Measurements from ENCODE around the gene FHIT. TPM values are rescaled to one million over a fixed set of nuclear protein-coding genes. Genes with fewer than 3 reads are reported as not detected.

The FHIT gene
- total and polyA plus RNA-seq, 10 of the 15 experiments (the other 5 are each of a cell fraction or from before 2014, with no cell fraction given): 4.2 to 14.9 (median 9.4) TPM

DNA sequence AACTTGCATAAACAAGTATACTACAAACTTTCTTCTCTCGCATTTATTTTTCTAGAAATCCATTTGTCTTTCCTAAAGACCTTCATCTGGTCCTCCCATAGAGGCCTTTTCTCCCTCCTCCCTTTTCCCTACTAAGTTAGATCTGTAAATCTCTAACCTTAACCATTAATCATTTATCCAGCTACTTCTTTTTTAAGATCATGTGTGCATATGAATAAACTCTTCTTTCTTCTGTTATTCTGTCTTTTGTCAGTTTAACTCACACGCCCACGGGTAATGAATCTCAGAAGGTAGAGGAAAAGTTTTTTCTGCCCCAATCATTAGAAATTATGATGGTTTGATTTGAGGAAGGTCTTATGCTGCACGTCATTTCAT lies 48.7 kb upstream of the FHIT start:
- RAD21 ChIA-PET (ENCODE audit: unreplicated experiment): no interaction called here
- FAIRE-seq (no peak), ATAC-seq (no peak), DNase-seq (ENCODE audit: low read depth, low spot score) (no peak)
- Histone ChIP-seq H3K79me2 (ENCODE audit: control insufficient read depth, insufficient read depth, low read length) (no peaks in the 10 kb centered on the region), H2AFZ (ENCODE audit: control insufficient read depth, low read depth, low read length) (no peak overlapping the region), H3K27ac (ENCODE audit: control insufficient read depth, insufficient read depth) (no peak overlapping the region), H3K4me1 (ENCODE audit: control insufficient read depth, insufficient read depth, low read length) (no peaks in the 10 kb centered on the region), H3K9me3 (replicated peaks; ENCODE audit: control insufficient read depth, insufficient read depth, low read length) (no peaks in the 10 kb centered on the region), H3K36me3 (ENCODE audit: control insufficient read depth in 2 of 2, insufficient read depth in 2 of 2, low read length in 1 of 2) (no peaks in the 10 kb centered on the region), H4K20me1 (ENCODE audit: control insufficient read depth, insufficient read depth) (no peaks in the 10 kb centered on the region), H3K27me3 (replicated peaks in 1 of 2; ENCODE audit: control insufficient read depth in 2 of 2, insufficient read depth in 2 of 2, low read length in 1 of 2) (no peaks in the 10 kb centered on the region), H3K9ac (ENCODE audit: control insufficient read depth, insufficient read depth, low read length) (no peak overlapping the region), H3K4me3 (no peak overlapping the region), H3K4me2 (ENCODE audit: control insufficient read depth, insufficient read depth) (no peak overlapping the region)
- BruUV-seq (replicated peaks): no TSS peak
- TF ChIP-seq ZNF217 (IDR thresholded peaks at IDR 0.05): no peak
- 49% methylated on average over 4 of the region's 4 CpGs for WGBS (ENCODE audit: insufficient coverage, insufficient replicate concordance, low lambda C conversion rate, missing lambda C conversion rate)
- SMC1A ChIA-PET (ENCODE audit: uncharacterized antibody, unreplicated experiment): interaction anchor here (0.8 to 2.7 kb wide), 5 partner anchors 10 to 323 kb away, joined by 4 to 14 read pairs (median 7); no protein-coding TSS in a partner anchor
- in situ Hi-C loops (cut with MboI) (no loop called here), intact Hi-C loops (cut with micrococcal nuclease; ENCODE audit: unreplicated experiment) (no loop called here)
- CTCF ChIA-PET: interaction anchor here (1.1 to 2.0 kb wide), 4 partner anchors 12 to 230 kb away, joined by 4 to 9 read pairs (median 5); no protein-coding TSS in a partner anchor
- POLR2A ChIA-PET: no interaction called here

DNA sequence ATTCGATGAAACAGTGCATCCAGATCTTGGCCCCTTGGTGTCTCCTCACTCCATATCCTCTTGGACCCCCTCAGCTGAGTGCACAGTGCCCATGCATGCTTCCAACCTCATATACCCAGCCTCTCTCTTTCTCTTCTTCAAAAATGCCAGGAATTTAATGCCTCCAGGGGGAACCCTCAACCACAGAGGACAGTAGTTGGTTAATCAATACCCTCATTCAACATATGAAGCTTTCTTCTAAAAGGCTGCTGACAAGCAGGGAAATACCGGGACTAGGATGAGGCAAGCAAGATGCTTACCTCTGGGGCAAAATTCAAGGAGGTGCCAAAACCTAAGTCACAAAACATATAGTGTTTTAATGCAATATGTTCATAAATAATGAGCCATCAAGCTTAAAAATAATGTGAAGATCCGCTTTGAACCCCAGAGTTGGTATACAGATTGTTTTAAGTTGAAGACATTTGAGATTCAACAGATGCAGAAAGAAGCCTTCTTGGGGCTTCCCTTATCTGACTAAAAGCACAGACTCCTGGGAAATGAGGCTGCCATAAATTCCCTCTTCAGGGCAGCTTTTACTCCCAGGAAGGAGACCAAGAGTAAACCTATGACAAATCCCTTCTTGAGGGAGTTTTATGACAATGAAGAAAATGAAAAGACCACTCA lies 48.2 kb upstream of the FHIT start:
- in situ Hi-C loops (cut with MboI): no loop called here
- H3K36me3 ChIP-seq (ENCODE audit: control insufficient read depth in 2 of 2, insufficient read depth in 2 of 2, low read length in 1 of 2): no peaks in the 10 kb centered on the region
- CTCF ChIA-PET: interaction anchor here (1.2 to 1.3 kb wide), 2 partner anchors 82 to 231 kb away, joined by 4 to 5 read pairs; no protein-coding TSS in a partner anchor
- ATAC-seq (no peak), FAIRE-seq (no peak), DNase-seq (ENCODE audit: low read depth, low spot score) (no peak)
- H2AFZ ChIP-seq (ENCODE audit: control insufficient read depth, low read depth, low read length): no peak overlapping the region
- 0% methylated on average over 3 of the region's 3 CpGs for WGBS (ENCODE audit: insufficient coverage, insufficient replicate concordance, low lambda C conversion rate, missing lambda C conversion rate)
- no peaks in the 10 kb centered on the region for H3K9me3 ChIP-seq (replicated peaks; ENCODE audit: control insufficient read depth, insufficient read depth, low read length)
- no peak overlapping the region for H3K27ac ChIP-seq (ENCODE audit: control insufficient read depth, insufficient read depth)
- TF ChIP-seq BCL3 (IDR thresholded peaks at IDR 0.05; ENCODE audit: borderline replicate concordance, insufficient read depth, low read depth, low read length, poor library complexity, severe bottlenecking) (no peak), PAX8 (IDR thresholded peaks at IDR 0.05) (no peak), SREBF2 (IDR thresholded peaks at IDR 0.05; ENCODE audit: low read length) (no peak), CBFB (IDR thresholded peaks at IDR 0.05; ENCODE audit: low read depth) (no peak), YBX1 (IDR thresholded peaks at IDR 0.05) (no peak), TCF7 (IDR thresholded peaks at IDR 0.05; ENCODE audit: borderline replicate concordance) (no peak), IRF4 (IDR thresholded peaks at IDR 0.05; ENCODE audit: low read depth, low read length) (no peak), KLF5 (IDR thresholded peaks at IDR 0.05; ENCODE audit: partially characterized antibody) (no peak), SIN3A (IDR thresholded peaks at IDR 0.05; ENCODE audit: low read depth, low read length) (no peak)
- TF ChIP-seq, protein P1, sequence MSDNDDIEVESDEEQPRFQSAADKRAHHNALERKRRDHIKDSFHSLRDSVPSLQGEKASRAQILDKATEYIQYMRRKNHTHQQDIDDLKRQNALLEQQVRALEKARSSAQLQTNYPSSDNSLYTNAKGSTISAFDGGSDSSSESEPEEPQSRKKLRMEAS (IDR thresholded peaks at IDR 0.05; ENCODE audit: low read depth, low read length): no peak
- TF ChIP-seq, protein P2, sequence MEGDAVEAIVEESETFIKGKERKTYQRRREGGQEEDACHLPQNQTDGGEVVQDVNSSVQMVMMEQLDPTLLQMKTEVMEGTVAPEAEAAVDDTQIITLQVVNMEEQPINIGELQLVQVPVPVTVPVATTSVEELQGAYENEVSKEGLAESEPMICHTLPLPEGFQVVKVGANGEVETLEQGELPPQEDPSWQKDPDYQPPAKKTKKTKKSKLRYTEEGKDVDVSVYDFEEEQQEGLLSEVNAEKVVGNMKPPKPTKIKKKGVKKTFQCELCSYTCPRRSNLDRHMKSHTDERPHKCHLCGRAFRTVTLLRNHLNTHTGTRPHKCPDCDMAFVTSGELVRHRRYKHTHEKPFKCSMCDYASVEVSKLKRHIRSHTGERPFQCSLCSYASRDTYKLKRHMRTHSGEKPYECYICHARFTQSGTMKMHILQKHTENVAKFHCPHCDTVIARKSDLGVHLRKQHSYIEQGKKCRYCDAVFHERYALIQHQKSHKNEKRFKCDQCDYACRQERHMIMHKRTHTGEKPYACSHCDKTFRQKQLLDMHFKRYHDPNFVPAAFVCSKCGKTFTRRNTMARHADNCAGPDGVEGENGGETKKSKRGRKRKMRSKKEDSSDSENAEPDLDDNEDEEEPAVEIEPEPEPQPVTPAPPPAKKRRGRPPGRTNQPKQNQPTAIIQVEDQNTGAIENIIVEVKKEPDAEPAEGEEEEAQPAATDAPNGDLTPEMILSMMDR (IDR thresholded peaks at IDR 0.05 in 2 of 3, conservative IDR thresholded peaks at IDR 0.05 in 1 of 3; ENCODE audit: control insufficient read depth in 2 of 3, extremely low read depth in 1 of 3, insufficient read depth in 1 of 3, low read depth in 3 of 3, low read length in 3 of 3): no peak
- POLR2A ChIA-PET: no interaction called here
- SMC1A ChIA-PET (ENCODE audit: uncharacterized antibody, unreplicated experiment): interaction anchor here (0.8 to 2.7 kb wide), 4 partner anchors 9 to 322 kb away, joined by 4 to 14 read pairs (median 6); no protein-coding TSS in a partner anchor
- no TSS peak for BruUV-seq (replicated peaks)
- H3K79me2 ChIP-seq (ENCODE audit: control insufficient read depth, insufficient read depth, low read length): no peaks in the 10 kb centered on the region
- H3K4me3 ChIP-seq: no peak overlapping the region
- no peaks in the 10 kb centered on the region for H4K20me1 ChIP-seq (ENCODE audit: control insufficient read depth, insufficient read depth)
- H3K27me3 ChIP-seq (replicated peaks in 1 of 2; ENCODE audit: control insufficient read depth in 2 of 2, insufficient read depth in 2 of 2, low read length in 1 of 2): no peaks in the 10 kb centered on the region
- no peak overlapping the region for H3K9ac ChIP-seq (ENCODE audit: control insufficient read depth, insufficient read depth, low read length)
- intact Hi-C loops (cut with micrococcal nuclease; ENCODE audit: unreplicated experiment): no loop called here
- no peaks in the 10 kb centered on the region for H3K4me1 ChIP-seq (ENCODE audit: control insufficient read depth, insufficient read depth, low read length)
- RAD21 ChIA-PET (ENCODE audit: unreplicated experiment): no interaction called here
- no peak overlapping the region for H3K4me2 ChIP-seq (ENCODE audit: control insufficient read depth, insufficient read depth)
